Endothelial cell of umbilical vein (primary cell): ENCODE measurements around the gene ATP8B3.

ENCODE experiments used
- EZH2 ChIP-seq: IDR thresholded peaks from 2 replicates; pipeline ENCODE4 v1.6.1; 2012; ENCODE audit warnings: borderline replicate concordance, low read depth, mild to moderate bottlenecking, moderate library complexity, low read length, inconsistent platforms; ENCODE audit not compliant: severe bottlenecking
- FOS ChIP-seq: IDR thresholded peaks from 2 replicates; pipeline ENCODE4 v1.6.1; 2011; ENCODE audit warnings: mild to moderate bottlenecking, low read length, moderate library complexity, borderline replicate concordance; ENCODE audit not compliant: insufficient read depth
- JUN ChIP-seq: IDR thresholded peaks from 2 replicates; pipeline ENCODE4 v1.6.1; 2011; ENCODE audit warnings: borderline replicate concordance, low read depth; ENCODE audit not compliant: insufficient read length, insufficient read depth
- TF ChIP-seq, protein P1 (sequence below), 2 donors: IDR thresholded peaks; 1 replicate in 1 of 2; 2 replicates in 1 of 2; pipeline ENCODE4 v1.5.1; 2011; ENCODE audit warnings: low read length in 2 of 2, mild to moderate bottlenecking in 2 of 2, moderate library complexity in 2 of 2, control low read depth in 1 of 2, inconsistent platforms in 1 of 2, low read depth in 1 of 2; ENCODE audit not compliant: insufficient read depth in 1 of 2; ENCODE audit errors: extremely low read depth in 1 of 2
- TF ChIP-seq, protein P2 (sequence below): IDR thresholded peaks from 2 replicates; pipeline ENCODE4 v1.6.1; 2011; ENCODE audit not compliant: insufficient read depth, insufficient read length

DNA sequence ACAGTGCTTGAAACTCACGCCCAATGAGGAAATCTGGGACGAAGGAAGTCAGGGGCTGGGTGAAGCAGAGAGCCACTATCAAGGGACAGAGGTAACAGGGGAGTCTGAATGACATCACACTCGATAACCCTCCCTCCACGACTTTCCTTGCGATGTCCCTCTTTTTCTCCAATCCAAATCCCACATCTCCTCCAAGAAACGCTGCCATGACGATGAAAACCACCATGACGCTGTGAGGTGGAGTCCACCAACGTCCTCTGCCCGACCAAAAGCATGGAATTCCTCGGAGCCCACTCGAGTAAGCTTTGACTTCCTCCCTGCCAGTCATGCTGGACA is 35.2 kb upstream of the ATP8B3 start:
- TF ChIP-seq, protein P1, sequence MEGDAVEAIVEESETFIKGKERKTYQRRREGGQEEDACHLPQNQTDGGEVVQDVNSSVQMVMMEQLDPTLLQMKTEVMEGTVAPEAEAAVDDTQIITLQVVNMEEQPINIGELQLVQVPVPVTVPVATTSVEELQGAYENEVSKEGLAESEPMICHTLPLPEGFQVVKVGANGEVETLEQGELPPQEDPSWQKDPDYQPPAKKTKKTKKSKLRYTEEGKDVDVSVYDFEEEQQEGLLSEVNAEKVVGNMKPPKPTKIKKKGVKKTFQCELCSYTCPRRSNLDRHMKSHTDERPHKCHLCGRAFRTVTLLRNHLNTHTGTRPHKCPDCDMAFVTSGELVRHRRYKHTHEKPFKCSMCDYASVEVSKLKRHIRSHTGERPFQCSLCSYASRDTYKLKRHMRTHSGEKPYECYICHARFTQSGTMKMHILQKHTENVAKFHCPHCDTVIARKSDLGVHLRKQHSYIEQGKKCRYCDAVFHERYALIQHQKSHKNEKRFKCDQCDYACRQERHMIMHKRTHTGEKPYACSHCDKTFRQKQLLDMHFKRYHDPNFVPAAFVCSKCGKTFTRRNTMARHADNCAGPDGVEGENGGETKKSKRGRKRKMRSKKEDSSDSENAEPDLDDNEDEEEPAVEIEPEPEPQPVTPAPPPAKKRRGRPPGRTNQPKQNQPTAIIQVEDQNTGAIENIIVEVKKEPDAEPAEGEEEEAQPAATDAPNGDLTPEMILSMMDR (IDR thresholded peaks at IDR 0.05; ENCODE audit: extremely low read depth in 1 of 2, insufficient read depth in 1 of 2, low read depth in 1 of 2, low read length in 2 of 2), result no peak
- TF ChIP-seq, protein P2, sequence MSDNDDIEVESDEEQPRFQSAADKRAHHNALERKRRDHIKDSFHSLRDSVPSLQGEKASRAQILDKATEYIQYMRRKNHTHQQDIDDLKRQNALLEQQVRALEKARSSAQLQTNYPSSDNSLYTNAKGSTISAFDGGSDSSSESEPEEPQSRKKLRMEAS, result no peak
- no peak for TF ChIP-seq EZH2
- no peak for TF ChIP-seq FOS
- no peak for TF ChIP-seq JUN
